ENCODE measurements around the gene CDC25B. TPM values are rescaled to one million over a fixed set of nuclear protein-coding genes. Genes with fewer than 3 reads are reported as not detected.

Gene CDC25B
- total RNA-seq, 3 donors from 2014 or later (not counting 1 experiment from before 2014, with no cell fraction given): 123 to 147 (median 143) TPM

- intact Hi-C loops (cut with micrococcal nuclease): loop anchor here (1.0 to 5.0 kb wide), 4 partner anchors 16 to 52 kb away; partner anchors contain the start of genes AP5S1 and MAVS
These were observed 1.2 kb upstream of the CDC25B start for GRCh38 chr20:3794701-3795420.

GRCh38 chr20:3796477-3797225 is 541 bp downstream of the CDC25B start:
- Histone ChIP-seq H3K36me3 (ENCODE audit: control insufficient read depth, insufficient read depth, low read length) (peaks cover 25% of the 10 kb centered on the region), H3K9me3 (ENCODE audit: control insufficient read depth, insufficient read depth, low read length) (no peaks in the 10 kb centered on the region), H3K4me1 (ENCODE audit: control insufficient read depth, insufficient read depth, low read length) (peaks cover 65% of the 10 kb centered on the region), H3K4me3 (ENCODE audit: low read length) (peak overlapping the region; percentile 87), H3K27me3 (ENCODE audit: control insufficient read depth, insufficient read depth, low read length) (no peaks in the 10 kb centered on the region), H3K27ac (ENCODE audit: low read length) (peak overlapping the region; percentile 64)
- peaks cover 24 to 51% of the 10 kb centered on the region in 2 donors for H3K4me1 Mint-ChIP-seq
- no peak for TF ChIP-seq CTCF (IDR thresholded peaks at IDR 0.05)
- peak overlapping the region; percentile 97 for H3K4me3 Mint-ChIP-seq
- intact Hi-C loops (cut with micrococcal nuclease): loop anchor here (5.0 kb wide), 1 partner anchor 51 kb away; the partner anchor contains the start of gene MAVS
- no peaks in the 10 kb centered on the region for H3K27me3 Mint-ChIP-seq (ENCODE audit: low read depth in 2 of 2)
- H3K9me3 Mint-ChIP-seq: no peaks in the 10 kb centered on the region
- DNase-seq: peak in 1 of 2 donors; percentile 23
- ATAC-seq: no peak
- WGBS (ENCODE audit: insufficient coverage): 17% methylated on average over 31 of the region's 33 CpGs
- peak overlapping the region; percentile 96 for H3K27ac Mint-ChIP-seq
- H3K36me3 Mint-ChIP-seq: no peaks in the 10 kb centered on the region

More at GRCh38 chr20:3794701-3795420, 1.2 kb upstream of the CDC25B start:
- Mint-ChIP-seq H3K4me3 (peak overlapping the region; percentile 97), H3K27me3 (ENCODE audit: low read depth in 2 of 2) (no peaks in the 10 kb centered on the region), H3K27ac (peak overlapping the region; percentile 96), H3K9me3 (no peaks in the 10 kb centered on the region), H3K36me3 (no peaks in the 10 kb centered on the region), H3K4me1 (peaks cover 24 to 43% of the 10 kb centered on the region in 2 donors)
- H3K36me3 ChIP-seq (ENCODE audit: control insufficient read depth, insufficient read depth, low read length): peaks cover 7% of the 10 kb centered on the region
- no peaks in the 10 kb centered on the region for H3K9me3 ChIP-seq (ENCODE audit: control insufficient read depth, insufficient read depth, low read length)
- TF ChIP-seq CTCF (IDR thresholded peaks at IDR 0.05): no peak
- H3K4me3 ChIP-seq (ENCODE audit: low read length): peak overlapping the region; percentile 87
- 93% methylated on average over 25 of the region's 25 CpGs for WGBS (ENCODE audit: insufficient coverage)
- no peaks in the 10 kb centered on the region for H3K27me3 ChIP-seq (ENCODE audit: control insufficient read depth, insufficient read depth, low read length)
- no peak for ATAC-seq
- no peak for DNase-seq
- peak overlapping the region; percentile 99 for H3K27ac ChIP-seq (ENCODE audit: low read length)
- H3K4me1 ChIP-seq (ENCODE audit: control insufficient read depth, insufficient read depth, low read length): peaks cover 48% of the 10 kb centered on the region

- no peaks in the 10 kb centered on the region for H3K36me3 Mint-ChIP-seq
- no peaks in the 10 kb centered on the region for H3K27me3 ChIP-seq (ENCODE audit: control insufficient read depth, insufficient read depth, low read length)
- TF ChIP-seq CTCF (IDR thresholded peaks at IDR 0.05): no peak
- no peaks in the 10 kb centered on the region for H3K9me3 Mint-ChIP-seq
- DNase-seq (no peak), ATAC-seq (no peak)
- H3K27ac Mint-ChIP-seq: peak overlapping the region; percentile 96
- peaks cover 70% of the 10 kb centered on the region for H3K4me1 ChIP-seq (ENCODE audit: control insufficient read depth, insufficient read depth, low read length)
- H3K27me3 Mint-ChIP-seq (ENCODE audit: low read depth in 2 of 2): no peaks in the 10 kb centered on the region
- peak overlapping the region; percentile 87 for H3K4me3 ChIP-seq (ENCODE audit: low read length)
- H3K9me3 ChIP-seq (ENCODE audit: control insufficient read depth, insufficient read depth, low read length): no peaks in the 10 kb centered on the region
- peaks cover 30% of the 10 kb centered on the region for H3K36me3 ChIP-seq (ENCODE audit: control insufficient read depth, insufficient read depth, low read length)
- H3K4me3 Mint-ChIP-seq: peak overlapping the region; percentile 97
- intact Hi-C loops (cut with micrococcal nuclease): loop anchor here (5.0 kb wide), 1 partner anchor 50 kb away; the partner anchor contains the start of gene MAVS
- WGBS (ENCODE audit: insufficient coverage): 72% methylated on average over 5 of the region's 5 CpGs
- peaks cover 24 to 51% of the 10 kb centered on the region in 2 donors for H3K4me1 Mint-ChIP-seq
- H3K27ac ChIP-seq (ENCODE audit: low read length): peak overlapping the region; percentile 64
These were observed 1.1 kb downstream of the CDC25B start for GRCh38 chr20:3797226-3797545.
